Stimulated activated CD4-positive, alpha-beta T cell treated with anti-CD3 and anti-CD28 coated beads, Interleukin-1b, Interleukin-23, amount 100 ng/mL, for 24 hours (primary cell): ENCODE measurements around the gene HIF1AN.

Source experiments
- DNase-seq, 4 experiments: peaks; one replicate each; pipeline ENCODE4 v3.0.0-alpha.2; 2020; ENCODE audit warnings: low read depth in 4 of 4, low spot score in 1 of 4

Gene HIF1AN

DNA sequence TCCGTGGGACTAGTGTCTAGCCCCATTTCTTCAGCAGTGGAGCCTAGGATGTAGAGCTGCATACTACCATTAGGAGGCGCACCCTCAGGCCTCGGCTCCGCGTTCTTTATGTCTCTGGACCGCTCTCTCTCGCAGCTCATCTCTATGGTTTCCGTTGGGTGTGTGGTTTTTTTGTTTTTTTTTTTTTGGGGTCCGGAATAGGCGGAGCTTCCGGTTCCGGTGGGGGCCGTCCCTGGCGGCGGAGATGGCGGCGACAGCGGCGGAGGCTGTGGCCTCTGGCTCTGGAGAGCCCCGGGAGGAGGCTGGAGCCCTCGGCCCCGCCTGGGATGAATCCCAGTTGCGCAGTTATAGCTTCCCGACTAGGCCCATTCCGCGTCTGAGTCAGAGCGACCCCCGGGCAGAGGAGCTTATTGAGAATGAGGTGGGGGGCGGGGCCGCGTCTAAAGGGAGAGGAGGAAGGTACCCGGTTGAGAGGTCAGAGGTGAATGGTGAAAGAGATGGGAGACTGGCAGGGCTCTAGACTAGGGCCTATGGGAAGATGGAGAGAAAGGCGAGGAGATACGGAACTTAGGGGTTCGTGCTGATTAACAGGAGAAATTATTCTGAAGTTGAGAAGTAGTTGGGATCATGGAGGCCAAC, at the start of gene HIF1AN:
HIF1AN (plus strand) TSS at position 229 of the 639 bp plus-strand sequence; CDS start at position 245, 16 bp downstream.
- peak; percentile 57 to 77 (median 76) for DNase-seq

DNA sequence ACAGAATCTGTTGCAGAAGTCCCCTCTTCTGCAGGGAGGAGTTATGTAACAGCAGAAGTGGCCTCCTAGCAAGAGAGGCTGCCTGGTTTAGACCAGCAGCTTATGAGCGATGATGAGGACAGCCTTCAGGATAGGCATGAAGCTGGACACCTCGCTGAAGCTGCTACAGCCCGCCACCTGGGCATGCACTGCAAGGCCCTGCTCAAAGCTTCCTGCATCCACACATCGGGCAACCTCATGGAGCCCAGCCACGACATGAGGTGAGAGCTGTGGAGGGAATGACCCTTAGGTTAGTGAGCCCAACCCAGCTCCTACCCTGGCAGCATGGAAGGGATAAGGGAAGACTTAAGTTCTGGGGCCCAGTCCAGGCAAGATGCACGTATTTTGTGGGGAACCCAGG, 48.2 kb upstream of the HIF1AN start:
- DNase-seq, result no peak

DNA sequence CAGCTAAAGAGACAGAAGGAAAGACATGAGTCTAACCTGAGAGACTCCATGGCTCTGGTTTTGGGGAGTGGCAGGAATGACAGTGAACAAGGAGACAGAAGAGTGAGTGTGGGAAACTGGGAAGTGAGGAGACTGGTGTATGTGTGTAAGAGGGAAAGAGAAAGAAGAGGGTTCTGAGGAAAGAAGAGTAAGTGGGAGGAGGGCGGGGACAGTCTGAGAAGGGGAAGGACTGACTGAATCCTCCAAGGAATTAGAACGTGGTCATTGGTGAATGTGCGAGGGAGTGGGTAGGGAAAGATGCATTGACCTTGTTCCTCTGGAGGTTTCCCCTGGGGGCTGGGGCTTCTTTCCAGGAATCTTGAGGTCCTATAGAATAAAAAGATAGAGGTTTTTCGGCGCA, 46.3 kb upstream of the HIF1AN start:
- DNase-seq, result no peak

DNA sequence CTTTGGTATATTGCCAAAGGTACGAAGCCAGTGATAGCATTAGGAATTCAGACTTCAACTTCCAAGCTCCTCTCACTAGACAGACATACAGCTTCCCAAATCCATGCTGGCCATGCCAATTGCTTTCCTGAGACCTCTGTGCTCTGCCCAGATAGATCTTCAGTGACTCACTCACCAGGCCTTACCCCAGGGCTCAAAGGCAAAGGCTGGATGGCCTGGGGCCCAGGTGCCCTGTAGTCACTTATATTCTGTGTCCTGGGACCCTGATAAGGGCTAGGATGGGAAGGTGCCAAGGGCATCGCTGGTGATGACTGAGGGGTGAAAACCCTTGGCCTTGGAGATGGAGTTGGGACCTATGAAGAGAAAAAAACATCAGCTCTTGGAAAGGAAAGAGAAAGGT, 45.2 kb upstream of the HIF1AN start:
- DNase-seq, result no peak

DNA sequence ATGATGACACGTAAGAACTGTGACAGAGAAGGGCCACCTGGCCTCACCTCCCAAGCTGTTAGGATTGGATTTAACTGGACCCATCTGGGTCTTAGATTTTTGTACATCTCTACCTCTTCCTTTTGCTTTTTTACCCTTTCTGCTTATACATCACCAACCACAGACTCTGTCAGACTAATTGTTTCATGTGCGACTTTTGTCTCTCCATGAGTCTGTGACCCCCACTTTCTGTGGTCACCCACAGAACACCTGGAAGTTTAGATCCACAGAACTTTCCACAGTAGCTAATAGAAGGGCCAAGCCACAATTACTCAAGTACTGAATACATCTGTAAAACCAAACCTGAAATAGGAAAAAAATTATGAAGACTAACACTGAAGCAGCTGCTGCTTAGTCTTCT, 39.2 kb upstream of the HIF1AN start:
- no peak for DNase-seq

DNA sequence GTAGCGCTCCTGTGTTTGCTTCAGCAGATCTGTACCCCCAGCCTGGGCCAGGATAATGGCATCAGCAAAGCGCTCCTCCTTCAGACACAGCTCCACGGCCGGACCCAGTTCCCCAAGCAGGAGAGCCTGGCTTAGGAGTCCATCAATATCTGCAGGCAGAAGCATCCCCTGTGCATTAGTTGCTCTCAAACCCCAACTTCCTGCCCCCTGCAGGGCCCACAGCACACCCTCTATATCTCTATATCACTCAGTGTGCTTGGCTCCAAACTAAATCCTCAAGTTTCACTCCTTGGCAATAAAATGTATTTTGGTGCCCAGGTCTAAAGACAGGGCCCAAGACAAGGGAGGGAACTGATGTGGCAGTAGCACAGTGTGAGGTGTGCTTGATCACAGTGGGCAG, 37.7 kb upstream of the HIF1AN start:
- no peak for DNase-seq

DNA sequence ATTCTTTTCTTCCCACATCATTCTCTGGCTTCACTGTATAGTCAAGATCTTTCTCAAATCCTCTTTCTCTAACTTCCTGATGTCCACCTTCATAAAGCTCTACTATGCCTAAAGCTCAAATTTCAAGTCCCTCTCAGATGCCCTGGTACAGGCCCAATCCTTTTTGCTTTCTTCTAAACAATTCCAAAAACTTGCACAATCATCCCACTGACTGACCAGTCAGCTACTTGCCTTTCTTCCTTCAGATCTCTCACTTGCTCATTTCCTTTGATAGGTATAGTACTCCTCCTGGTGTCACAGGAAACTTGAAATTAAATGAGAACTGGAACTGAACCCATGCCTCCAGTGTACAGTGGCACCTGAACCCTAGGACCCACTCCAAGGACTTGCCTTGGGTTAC, 34.3 kb upstream of the HIF1AN start:
- DNase-seq, result no peak

DNA sequence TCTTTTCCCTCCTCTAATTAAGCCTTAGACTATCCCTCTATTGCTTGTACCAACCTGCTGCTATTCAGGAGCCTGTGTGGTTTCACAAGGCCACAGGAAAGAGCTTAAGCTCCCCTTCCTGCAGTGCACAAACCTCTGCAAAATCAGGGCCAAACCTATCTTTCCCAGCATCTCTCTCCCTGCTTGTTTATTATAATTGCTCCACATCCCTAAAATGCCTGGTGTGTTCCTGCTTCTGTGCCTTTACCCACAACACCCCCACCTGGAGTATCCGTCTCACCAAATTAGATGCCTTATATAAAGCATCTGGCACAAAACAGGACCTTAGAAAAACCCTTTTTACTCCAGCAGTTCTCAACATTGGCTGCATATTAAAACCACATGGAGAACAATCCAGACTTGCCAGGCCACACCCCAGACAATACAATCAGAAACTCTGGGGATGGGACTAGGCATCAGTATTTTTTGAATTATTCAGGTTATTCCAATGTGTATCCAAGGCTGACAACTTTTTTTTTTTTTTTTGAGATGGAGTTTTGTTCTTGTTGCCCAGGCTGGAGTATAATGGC, 32.7 kb upstream of the HIF1AN start:
- no peak for DNase-seq

DNA sequence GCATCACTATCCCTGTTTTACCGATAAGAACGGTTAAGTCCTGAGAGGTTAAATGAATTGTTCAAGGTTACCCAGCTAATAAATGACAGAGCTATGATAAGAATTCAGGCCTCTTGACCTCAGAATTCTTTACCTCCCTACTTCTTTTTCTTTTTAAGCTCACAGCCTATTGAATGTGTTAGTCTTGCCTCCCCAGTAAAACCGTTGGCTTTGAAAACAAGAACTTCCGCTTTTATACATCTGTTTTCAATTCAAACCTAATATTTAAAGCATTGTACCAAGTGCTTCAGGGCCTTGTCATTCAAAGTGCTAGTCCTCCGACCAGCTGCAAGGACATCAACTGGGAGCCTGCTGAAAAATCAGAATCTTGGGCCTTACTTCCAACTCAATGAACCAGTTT, 31.6 kb upstream of the HIF1AN start:
- no peak for DNase-seq

DNA sequence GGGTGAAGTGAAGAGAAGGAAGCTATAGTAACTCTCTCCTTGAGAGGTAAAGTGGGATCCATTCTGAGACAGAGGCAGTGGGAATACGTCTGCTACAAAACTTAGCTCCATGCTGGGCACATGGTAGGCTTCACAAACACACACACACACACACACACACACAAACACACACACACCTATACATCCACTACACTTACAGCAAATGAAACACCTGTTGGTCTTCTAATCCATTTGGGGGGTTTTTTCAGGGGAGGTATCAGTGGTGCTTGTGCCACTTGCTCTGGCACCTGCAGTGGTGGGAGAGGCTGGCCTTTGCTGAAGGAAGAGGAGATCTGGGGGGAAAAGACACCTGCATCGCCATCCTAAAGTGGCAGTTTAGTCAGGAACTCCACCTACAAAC, 30.6 kb upstream of the HIF1AN start:
- DNase-seq, result no peak

DNA sequence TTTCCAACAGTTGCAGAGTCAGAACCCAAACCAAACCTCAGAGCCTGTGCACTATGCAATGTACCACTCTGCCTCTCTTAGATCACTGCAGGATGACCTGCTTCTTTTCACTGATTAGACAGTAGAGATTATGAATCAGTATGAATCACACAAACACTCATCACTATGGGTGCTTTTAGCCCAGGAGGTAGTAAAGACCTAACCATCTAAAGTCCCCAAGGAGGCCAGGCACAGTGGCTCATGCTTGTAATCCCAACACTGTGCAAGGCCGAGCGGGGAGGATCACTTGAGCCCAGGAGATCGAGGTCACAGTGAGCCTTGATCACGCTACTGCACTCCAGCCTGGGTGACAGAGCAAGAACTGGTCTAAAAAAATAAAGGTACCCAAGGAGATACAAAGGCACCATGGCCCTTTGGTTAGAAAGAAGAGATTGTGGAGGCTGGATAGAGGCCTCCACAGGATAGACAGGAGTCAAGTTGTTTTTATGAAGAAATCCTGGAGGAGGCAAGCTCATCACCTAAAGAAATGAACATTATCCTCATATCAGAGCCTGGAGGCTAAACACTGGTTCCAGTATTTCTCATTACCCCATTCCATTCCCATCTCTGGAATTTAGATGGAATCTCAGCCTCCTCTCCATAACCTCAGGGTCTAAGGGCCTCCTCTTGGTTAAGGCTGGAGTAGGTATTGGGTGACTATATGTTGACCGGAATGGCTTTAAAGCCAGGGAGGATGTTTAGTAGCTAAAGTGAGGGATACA, 29.0 kb upstream of the HIF1AN start:
- no peak for DNase-seq

DNA sequence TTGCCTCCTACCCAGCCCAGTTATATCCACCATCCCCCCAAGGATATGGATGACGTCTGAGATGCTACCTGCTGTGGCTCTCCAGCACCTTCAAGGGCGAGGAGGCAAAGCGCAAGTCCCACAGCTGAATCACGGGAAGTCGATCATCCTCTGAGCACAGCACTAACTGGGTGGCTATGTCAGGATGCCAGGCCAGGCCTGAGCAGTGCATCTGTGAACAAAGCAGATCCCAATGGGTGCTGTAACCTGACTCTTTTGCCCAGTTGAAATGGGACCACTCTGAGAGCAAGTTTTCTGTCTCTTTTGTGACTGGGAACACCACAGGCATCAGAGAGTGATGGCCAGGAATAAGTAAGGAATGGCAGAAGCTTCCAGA, 28.4 kb upstream of the HIF1AN start:
- DNase-seq, result no peak

DNA sequence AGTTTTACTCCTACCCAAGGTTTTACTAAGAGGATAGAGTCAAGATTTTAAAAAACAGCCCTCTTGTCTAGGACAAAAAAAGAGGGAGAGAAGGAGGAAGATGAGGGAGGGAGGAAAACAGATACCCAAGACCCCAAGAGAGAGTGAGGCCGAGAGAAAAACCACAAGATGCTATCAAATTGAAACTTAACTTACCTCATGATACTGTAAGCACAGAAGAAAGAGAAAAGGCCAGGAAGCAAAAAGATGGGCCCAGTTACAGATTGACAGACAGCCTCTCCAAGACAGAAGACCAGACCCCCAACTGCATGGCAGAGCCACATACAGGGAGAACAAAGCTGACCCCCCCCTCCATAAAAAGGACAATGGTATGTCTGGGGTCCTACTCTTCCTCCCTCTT, 27.5 kb upstream of the HIF1AN start:
- no peak for DNase-seq

DNA sequence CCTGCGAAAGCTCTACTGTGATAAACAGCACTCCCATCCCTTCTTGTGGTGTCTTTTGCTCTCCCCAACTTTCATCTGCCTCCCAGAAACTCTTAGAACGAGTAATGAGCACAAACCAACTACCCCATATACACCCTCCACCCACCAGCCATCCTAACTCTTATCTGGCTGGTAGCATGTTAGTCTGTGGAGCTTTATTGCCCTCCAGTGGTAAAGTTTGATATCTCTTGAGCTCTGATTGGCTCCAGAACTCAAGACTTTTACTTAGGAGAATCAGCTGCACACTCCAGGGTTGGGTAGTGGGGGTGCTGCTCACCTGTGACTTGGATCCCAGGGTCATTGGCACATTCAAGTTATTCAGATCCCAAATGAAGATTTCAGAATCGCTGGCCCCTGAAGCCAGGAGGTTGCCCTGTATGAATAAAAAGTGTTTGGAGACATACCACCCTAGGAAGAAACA, 27.0 kb upstream of the HIF1AN start:
- no peak for DNase-seq

DNA sequence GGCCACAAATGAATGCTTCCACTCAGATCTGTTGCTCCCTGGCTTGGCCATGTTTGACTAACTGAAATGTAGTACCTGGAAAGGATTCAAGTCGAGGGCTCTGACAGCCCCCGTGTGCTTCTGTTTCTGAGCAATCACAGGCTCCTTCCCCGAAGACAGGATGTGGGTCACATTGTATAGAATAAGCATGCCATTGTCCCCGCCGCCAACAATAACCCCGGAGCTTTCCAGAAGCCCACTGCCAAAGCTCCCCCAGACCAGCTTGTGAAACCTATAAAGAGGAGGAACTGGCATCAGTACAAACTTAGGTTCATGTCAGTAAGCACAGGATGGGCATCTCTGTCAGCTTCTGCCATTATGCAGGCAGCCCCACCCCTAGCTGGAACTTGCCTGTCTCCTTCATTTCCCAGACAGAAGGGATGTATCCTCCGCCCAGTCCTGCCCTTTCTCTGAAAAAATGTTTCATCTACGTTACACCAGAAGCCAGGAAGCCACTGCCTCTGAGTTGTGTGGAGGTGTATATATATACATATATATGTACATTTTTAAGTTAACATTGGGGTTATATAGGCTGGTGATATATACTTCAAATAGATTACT, 26.4 kb upstream of the HIF1AN start:
- DNase-seq, result no peak

DNA sequence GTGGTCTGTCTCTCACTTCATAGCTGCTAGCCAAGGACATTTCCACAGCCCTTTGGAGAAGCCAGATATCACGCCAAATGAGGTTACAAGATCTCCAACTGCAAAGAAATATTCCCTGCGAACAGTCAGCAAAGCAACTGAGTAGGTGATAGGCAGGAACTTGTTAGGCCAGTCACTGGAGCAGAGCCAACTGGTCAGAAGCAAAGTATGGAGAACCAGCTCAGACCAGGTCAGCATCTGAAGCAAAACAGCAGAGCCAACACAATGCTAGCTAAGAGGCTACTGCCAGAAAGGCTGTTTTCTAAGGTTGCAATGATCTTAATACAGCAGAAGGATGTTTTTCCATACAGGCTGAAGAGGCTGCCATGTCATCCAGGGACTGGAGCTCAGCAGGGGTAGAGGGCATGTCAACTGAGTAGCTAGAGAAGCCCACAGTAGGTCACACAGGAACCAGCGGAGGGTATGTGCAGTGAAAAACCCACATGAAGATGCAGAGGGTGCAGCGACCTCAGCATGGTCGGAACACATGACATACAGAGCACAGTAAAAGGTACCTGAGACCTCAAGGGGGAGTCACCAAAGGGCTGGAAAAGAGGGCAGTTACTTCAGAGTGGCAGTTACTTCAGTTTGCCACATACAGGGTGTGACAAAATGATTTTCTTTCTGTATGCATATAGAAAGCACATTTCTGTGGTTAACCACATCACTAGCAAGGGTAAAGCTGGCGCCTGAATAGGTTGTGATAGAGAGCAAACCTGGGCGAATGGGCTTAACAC, 25.0 kb upstream of the HIF1AN start:
- DNase-seq, result peak in 1 of 4 experiments; percentile 37

DNA sequence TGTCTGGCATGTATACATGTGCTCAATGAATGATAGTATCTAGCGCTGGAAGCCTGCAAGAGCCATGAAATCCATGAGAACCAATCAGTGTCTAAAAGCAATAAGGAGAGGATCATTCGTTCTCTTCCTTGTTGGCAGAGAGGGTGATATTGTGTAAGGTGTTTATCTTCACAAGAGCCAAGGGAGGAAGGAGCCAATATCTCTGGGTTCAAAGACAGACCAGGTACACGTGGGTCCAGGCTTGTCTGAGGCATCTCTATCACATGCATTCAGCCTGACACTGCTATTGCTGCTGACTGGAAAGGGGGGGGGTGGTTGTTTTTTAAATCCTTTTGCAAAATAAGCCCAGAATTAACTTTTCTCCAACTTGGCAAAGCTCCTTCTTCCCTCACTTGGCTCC, 20.1 kb upstream of the HIF1AN start:
- no peak for DNase-seq

DNA sequence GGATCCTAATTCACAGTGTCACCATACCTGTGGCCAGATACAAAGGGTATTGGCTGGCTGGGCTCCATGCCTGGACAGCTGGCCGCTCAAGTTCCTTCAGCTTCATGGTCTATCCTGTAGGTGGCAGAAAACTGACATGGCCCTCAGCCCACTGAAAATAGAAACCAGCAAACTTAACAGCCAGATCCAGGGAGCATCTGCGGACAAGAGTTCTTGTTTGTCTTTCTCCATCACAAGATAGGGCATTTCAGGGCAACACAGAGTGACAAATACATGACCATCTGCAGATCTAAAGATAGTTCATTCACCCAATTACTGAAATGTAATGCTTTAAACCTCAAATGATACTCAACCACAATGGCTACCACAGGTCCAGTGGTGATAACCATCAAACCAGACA, 18.9 kb upstream of the HIF1AN start:
- DNase-seq, result no peak

DNA sequence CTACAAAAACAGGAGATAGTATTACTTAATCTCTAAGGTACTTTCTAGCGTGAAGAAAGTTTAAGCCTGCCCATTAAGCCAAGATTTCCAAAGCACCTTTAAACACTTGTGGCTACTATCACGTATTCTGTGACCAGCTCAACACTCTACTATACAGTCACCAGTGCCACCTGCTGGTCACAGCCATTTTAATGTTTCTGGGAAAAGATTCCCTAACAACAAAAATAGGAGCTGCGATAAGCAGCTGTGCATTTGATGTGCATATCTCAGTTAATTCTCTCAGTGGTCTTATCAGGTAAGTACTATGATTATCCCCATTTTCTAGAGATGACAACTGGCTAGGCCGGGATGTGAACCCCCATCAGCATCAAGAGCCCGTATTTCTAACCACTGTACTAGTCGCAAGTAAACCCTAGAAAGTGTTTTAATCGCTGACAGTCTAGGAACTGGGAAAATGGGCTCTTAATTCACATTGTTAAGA, 16.9 kb upstream of the HIF1AN start:
- peak in 2 of 4 experiments; percentile 40 to 43 for DNase-seq

DNA sequence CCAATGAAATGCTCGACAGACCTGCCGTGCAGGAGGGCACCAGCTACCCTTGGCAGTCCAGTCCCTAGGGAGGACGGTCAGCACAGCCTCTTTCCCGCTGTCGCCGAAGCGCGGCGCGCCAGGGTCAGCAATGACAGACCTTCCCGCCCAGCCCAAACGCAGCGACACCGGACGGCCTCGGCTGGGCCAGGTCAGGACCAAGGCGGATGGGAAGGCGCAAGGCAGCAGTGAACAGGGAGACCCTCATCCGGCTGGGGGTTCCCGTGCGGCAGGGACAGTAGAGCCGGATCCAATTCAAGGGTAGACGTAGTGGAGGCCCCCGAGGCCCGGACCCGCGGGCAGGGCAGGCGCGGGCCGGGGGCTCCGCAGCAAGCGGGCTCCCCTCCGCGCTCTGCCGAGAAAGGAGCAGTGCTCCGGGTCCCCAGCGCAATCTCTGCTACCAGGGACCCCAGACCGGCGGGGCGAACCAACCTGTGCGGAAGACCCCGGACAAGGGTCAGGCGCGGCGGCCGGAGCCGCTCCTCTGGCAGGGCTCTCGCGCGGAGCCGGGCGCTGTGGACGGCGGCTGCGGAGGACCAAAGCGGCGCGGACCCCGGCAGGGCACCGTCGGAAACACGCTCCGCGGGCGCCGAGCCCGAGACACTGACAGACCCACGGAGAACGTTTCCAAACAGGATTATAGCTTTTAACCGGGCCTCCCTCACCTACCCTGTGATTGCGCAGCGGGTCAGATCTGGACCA, 16.3 kb upstream of the HIF1AN start, which contains the start of gene SEC31B:
SEC31B (minus strand) TSS at position 551 of the 741 bp plus-strand sequence. CDS start 2,909 bp downstream, outside the sequence.
- DNase-seq, result no peak
